IPS DF 4.7 (cell line): ENCODE data around the gene ARHGAP10.

ENCODE experiments used
- DNase-seq: peaks from one replicate; pipeline ENCODE4 v3.0.0-alpha.2; 2013; ENCODE audit warnings: low spot score; ENCODE audit errors: extremely low read depth

ARHGAP10 gene

DNA sequence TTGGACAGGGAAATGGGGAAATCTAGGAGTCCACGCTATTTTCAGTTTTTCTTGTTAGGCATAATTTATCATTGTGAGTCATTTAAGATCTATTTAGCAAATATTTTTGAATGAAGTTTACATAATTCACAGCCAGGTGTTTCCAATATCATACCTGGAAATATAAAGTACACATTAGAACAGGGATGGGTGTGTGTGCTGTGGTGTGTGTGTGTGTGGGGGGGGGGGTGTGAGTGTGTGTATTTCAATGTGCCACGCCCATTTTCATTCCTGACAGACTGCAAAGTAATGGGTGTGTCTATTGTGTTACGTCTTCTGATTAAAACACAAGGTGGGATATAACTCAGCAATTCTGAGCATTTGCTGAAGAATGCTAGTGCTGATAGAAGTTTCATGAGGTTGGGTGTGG is 33.2 kb downstream of the ARHGAP10 start:
- no peak for DNase-seq

GRCh38 chr4:147768113-147768512 is 36.2 kb downstream of the ARHGAP10 start:
- no peak for DNase-seq

DNA sequence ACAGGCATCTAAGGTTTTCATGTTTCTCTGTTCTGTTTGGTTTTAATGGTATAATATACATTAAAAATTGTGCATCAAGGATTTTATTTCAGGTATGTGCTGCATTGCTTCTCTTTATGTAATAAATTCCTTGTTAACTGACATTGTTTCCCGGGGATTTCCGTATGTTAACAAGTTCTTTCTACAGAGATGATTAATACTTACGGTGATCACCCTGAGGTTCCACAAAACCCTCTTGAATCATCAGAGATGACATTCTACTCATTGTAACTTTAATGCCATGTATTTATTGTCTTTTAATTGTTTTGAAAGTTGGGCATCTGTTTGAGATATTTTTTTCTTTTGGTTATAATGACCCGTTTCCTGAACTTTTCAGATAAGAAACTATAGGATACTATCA is 37.5 kb downstream of the ARHGAP10 start:
- DNase-seq: no peak

- no peak for DNase-seq
Observed at GRCh38 chr4:147770831-147771230, 38.9 kb downstream of the ARHGAP10 start.

- no peak for DNase-seq
Observed at GRCh38 chr4:147772056-147772455, 40.2 kb downstream of the ARHGAP10 start.

DNA sequence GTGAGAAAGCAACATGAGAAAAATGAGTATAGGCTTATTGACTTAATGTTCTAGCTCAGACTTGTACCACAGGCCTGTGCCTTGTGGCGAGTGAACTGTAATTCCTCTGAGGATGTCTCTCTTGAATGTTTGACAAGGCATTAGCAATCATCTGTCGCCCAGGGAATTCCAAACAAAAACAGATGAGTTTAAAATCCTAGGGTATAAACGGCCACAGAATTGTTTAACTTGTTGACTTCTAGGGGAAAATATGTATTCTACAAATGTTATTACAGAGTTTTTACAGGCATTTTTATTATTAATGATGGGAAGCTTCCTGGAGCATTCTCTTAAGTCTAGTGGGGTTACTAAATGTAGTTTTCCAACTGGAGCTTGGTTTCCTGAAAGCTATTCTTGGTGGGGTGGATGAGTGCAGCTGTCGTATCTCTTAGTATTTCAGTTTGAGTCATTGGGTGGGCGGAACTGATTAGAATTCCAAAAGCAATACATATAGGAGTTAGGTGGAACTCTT is 40.6 kb downstream of the ARHGAP10 start:
- DNase-seq: no peak

GRCh38 chr4:147773261-147774184 is 41.6 kb downstream of the ARHGAP10 start:
- no peak for DNase-seq

DNA sequence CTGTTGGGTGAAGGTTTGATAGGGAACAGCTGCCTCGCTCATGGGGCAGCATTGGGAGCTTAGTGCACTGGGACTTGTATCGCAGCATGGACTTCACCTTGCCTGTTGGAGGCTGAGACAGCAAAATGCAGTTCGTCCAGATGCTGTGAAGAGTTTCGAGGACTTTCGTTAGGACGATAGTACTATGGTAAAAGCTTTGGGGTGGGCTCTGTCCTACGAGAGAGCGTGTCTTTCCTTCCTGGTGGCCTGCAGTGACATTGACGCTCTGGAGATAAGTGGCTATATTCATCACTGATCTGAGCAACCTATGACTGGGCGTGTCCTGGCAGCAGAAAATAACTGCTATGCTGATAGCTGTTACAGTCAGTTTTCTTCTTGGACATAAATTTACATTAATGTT is 44.8 kb downstream of the ARHGAP10 start:
- DNase-seq: no peak

GRCh38 chr4:147777456-147778091 is 45.7 kb downstream of the ARHGAP10 start:
- no peak for DNase-seq

DNA sequence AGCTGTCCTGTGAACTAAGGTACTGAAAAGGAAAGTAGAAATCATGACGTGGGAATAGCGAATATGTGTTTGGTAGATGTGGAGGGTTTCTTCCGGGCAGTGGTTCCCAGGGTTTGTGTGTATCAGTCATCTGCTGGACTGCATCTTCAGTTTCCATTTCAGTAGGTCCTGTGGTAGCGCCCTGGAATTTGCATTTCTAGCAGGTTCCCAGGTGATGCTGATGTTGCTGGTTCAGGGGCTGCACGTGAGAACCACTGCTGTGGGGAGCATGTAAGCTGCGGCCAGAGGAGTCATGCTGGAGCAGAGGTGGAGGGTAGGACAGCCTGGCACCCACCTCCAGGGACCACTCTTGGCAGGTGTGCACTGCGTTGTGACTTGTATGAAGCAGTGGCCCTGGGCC is 47.1 kb downstream of the ARHGAP10 start:
- DNase-seq: no peak

- no peak for DNase-seq
Observed at GRCh38 chr4:147779451-147779850, 47.6 kb downstream of the ARHGAP10 start.

- DNase-seq: no peak
Observed at GRCh38 chr4:147780137-147780777, 48.4 kb downstream of the ARHGAP10 start.

DNA sequence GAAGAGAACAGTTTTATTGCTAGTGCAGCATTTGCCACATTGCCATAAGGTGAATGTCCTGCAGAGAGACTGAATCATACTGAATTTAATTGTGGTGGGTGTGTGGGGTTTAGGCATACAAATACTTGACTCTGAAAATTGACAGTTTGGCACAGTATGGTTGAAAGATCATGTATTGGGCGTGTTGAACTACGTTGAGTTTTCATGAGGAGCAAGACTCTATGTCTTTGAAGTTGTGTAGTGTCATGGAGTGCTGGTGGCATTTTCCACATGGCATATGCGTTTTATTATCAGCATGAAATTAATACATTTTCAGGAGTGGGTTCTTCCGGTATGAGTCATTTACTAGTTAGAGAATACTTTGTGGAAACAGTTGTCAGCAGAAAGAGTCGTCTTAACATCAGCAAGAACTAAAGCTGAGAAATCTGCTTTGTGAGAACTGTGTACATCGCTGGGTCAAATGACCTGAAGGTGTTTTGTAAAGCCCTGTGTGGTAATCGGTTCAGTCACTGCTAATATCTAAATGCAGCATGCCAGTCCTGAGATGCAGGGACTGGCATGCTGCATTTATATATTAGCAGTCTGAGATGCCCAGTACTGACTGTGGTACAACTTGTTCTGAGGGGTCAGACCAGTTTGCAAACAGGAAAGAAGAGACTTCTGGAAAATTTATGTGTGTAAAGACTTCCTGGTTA is 50.3 kb downstream of the ARHGAP10 start:
- no peak for DNase-seq

DNA sequence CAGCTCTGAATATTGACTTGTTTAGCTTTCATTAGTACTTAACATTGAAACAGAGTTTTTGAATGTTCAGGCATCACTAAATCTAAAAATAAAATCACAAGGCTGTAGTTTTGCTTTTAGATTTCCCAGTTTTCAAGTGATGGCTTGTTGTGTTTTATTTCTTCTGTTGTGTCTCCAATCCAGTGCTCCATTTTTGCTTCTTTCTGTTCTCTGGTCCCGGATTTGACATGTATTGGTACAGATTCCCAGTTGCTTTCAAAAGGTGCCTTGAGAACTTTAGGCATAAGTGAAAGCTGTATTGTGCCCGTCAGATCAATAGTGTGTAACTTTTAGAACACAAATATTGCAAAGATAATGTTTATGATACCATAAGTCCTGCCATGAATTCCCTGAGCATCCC is 53.2 kb downstream of the ARHGAP10 start:
- DNase-seq: no peak

DNA sequence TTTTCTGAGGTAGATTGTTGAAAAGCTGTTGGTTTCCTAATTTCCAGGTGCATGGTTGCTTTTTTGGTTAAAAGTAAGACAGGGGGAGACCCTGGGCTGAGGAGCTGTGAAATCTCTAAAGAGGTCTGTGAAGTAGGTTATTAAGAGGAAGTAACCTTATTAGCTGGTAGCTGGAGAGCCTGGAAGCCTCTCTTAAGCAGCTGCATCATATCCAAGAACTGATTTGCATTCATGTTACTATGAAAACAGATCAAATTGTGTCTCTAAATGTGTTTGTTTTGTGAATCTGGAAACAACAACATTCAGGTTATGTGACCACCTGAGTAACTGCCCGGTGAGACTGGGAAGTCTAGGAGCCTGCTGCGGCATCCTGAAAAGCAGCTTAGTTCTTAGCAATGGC is 54.1 kb downstream of the ARHGAP10 start:
- DNase-seq: no peak

GRCh38 chr4:147786531-147786930 is 54.6 kb downstream of the ARHGAP10 start:
- DNase-seq: no peak

DNA sequence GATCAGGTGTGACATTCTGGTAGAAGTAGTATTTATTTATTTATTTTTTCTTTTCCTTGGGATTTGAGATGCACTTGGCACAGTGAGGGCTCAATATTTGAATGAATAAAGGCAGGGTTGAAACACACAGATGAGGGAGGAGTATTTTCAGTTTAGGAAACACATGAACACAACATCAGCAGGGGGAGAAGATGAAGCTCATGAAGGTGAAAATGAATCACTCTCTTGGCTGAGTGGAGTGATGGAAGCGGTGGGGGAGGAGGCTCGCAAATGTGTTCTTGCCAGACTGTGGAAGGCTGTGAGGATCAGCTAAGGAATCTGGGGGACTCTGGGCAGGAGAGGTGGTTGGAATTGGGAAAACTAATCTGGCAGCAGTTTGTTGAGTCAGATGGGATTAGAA is 55.3 kb downstream of the ARHGAP10 start:
- no peak for DNase-seq

- no peak for DNase-seq
Observed at GRCh38 chr4:147788791-147789190, 56.9 kb downstream of the ARHGAP10 start.

DNA sequence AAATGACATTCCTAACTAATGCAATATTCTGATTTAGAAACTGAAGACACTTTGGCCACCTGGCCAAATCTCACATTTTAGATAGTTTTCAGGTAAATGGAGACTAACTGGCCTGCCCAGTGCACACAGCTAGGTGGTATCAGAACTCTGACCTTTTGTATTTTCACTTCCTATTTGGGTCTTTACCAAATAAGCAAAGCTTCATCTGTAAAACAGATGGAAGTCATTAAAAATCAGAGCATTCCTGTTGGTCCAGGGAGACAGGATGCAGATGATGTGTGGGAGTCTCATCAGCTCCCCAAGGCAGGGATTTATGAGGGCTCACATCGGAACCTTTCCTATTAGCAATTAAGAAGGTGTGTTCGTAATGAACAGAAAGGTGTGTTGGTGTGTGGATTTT is 57.7 kb downstream of the ARHGAP10 start:
- no peak for DNase-seq

DNA sequence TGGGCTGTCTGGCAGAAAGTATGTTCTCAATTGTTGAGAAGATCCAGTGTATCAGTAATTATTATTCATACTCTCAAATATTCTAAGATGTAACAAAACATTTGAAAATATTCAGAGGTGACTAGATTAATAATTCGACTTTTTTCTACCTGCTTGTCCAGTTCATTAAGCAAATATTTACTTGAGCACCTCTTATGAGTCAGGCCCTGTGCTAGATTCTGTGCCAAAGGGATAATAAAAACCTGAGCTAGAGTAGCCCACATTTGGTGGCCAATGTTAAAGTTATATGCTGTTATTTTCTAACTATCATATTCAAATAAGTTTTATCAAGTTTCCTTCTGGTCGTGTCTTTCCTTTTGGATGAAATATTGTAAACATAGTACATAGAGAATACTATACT is 58.5 kb downstream of the ARHGAP10 start:
- DNase-seq: no peak

DNA sequence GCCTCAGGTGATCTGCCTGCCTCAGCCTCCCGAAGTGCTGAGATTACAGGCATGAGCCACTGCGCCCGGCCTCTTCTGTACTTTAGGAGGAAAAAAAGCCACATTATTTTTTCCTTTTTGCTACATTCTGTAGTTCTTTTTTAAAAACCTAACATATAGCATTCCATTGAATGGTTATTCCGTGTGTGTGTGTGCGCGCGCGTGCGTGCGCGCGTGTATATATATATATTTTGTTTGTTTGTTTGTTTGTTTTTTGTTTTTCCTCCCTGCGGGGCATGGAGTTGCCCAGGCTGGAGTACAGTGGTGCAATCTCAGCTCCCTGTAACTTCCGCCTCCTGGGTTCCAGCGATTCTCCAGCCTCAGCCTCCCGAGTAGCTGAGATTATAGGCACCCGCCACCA is 59.5 kb downstream of the ARHGAP10 start:
- DNase-seq: no peak

DNA sequence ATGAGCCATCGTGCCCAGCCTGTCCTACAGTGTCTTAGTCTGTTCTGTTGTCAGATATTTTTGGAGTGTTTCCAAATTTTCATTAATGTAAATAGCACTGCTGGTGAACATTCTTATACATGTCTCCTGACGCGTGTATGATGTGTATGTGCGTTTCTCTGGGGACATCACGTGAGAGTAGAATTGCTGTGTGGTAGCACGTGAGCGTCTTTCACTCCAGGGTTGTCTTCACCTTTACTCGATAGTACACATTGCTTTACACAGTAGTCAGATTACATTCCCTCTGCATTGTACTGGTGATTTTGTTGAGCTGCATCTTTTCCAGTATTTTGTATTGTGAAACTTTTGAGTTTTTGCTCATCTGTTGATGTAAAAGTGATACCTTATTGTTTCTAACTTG is 60.0 kb downstream of the ARHGAP10 start:
- DNase-seq: no peak
